GM21423 (cell line): Measurements from ENCODE around the gene TBC1D14.

Experiments used
- ATAC-seq: cut with Tn5 transposase; IDR thresholded peaks from one replicate; pipeline ENCODE4 v1.9.1; 2021; ENCODE audit warnings: mild to moderate bottlenecking, moderate library complexity; ENCODE audit not compliant: unreplicated experiment

Gene TBC1D14

GRCh38 chr4:6928081-6928480 lies 18.5 kb downstream of the TBC1D14 start:
- ATAC-seq: no peak

GRCh38 chr4:6929339-6929811 lies 19.7 kb downstream of the TBC1D14 start:
- no peak for ATAC-seq

- ATAC-seq: no peak
Measured at GRCh38 chr4:6929812-6930464, 20.3 kb downstream of the TBC1D14 start.

- ATAC-seq: no peak
Measured at GRCh38 chr4:6932475-6932874, 22.8 kb downstream of the TBC1D14 start.

- no peak for ATAC-seq
Measured at GRCh38 chr4:6932918-6933317, 23.3 kb downstream of the TBC1D14 start.

GRCh38 chr4:6933691-6934430 lies 24.2 kb downstream of the TBC1D14 start:
- no peak for ATAC-seq

- no peak for ATAC-seq
Measured at GRCh38 chr4:6935965-6936364, 26.3 kb downstream of the TBC1D14 start.

GRCh38 chr4:6937201-6937600 lies 27.6 kb downstream of the TBC1D14 start:
- ATAC-seq: no peak

- ATAC-seq: no peak
Measured at GRCh38 chr4:6937754-6938153, 28.1 kb downstream of the TBC1D14 start.

GRCh38 chr4:6938237-6938636 lies 28.6 kb downstream of the TBC1D14 start:
- no peak for ATAC-seq

- ATAC-seq: no peak
Measured at GRCh38 chr4:6938647-6939271, 29.1 kb downstream of the TBC1D14 start.

GRCh38 chr4:6939761-6940743 lies 30.4 kb downstream of the TBC1D14 start:
- peak; percentile 42 for ATAC-seq

- no peak for ATAC-seq
Measured at GRCh38 chr4:6940744-6941137, 31.1 kb downstream of the TBC1D14 start.

- ATAC-seq: no peak
Measured at GRCh38 chr4:6941796-6942195, 32.2 kb downstream of the TBC1D14 start.

GRCh38 chr4:6942238-6942800 lies 32.7 kb downstream of the TBC1D14 start:
- peak; percentile 45 for ATAC-seq

- no peak for ATAC-seq
Measured at GRCh38 chr4:6943012-6943884, 33.6 kb downstream of the TBC1D14 start.

GRCh38 chr4:6943885-6944225 lies 34.2 kb downstream of the TBC1D14 start:
- ATAC-seq: no peak

- no peak for ATAC-seq
Measured at GRCh38 chr4:6944301-6945051, 34.9 kb downstream of the TBC1D14 start.

GRCh38 chr4:6945052-6945409 lies 35.4 kb downstream of the TBC1D14 start:
- no peak for ATAC-seq
